ENCODE results near the gene PTK6. TPM values are rescaled to one million over a fixed set of nuclear protein-coding genes. Genes with fewer than 3 reads are reported as not detected.

The PTK6 gene
- total RNA-seq: not detected
- long read RNA-seq: 0 reads

- ATAC-seq (peak; percentile 27), DNase-seq (peak; percentile 70)
- intact Hi-C loops (cut with micrococcal nuclease): no loop called here
Measured at GRCh38 chr20:63536997-63537524, at the start of gene PTK6. Gene PTK6, minus strand, starts transcription at chr20:63537376. Its CDS starts 62 bp downstream, at chr20:63537314.

- DNase-seq: no peak
- intact Hi-C loops (cut with micrococcal nuclease): no loop called here
Measured at GRCh38 chr20:63586797-63587196, 49.6 kb upstream of the PTK6 start.

GRCh38 chr20:63585616-63586565 is 48.7 kb upstream of the PTK6 start:
- ATAC-seq: peak; percentile 55
- intact Hi-C loops (cut with micrococcal nuclease): no loop called here
- DNase-seq: no peak

More at GRCh38 chr20:63586797-63587196, 49.6 kb upstream of the PTK6 start:
- no peak for ATAC-seq

DNA sequence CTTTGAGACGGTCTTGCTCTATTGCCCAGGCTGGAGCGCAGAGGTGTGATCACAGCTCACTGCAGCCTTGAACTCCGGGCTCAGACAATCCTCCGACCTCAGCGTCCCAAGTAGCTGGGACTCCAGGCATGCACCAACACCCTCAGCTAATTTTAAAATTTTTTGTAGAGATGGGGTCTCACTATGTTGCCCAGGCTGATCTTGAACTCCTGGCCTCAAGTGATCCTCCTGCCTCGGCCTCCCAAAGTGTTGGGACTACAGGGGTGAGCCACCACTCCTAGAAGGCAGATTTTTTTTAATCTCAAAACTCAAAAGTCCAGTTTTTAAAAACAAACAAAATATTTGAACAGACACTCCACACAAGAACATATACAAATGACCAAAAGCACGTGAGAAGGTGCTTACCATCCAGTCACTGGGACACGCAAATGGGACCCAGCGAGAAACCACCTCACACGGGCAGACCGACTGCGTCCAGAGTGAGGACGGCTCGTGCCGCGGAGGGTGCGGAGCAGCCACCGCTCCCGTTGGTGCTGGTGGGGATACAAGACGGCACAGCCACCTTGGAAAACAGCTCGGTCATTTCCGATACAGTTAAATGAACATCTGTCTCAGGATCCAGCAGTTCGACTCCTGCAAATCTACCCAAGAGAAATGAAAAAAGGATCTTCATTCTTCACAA is 45.3 kb upstream of the PTK6 start:
- intact Hi-C loops (cut with micrococcal nuclease): no loop called here
- DNase-seq: no peak
- no peak for ATAC-seq

DNA sequence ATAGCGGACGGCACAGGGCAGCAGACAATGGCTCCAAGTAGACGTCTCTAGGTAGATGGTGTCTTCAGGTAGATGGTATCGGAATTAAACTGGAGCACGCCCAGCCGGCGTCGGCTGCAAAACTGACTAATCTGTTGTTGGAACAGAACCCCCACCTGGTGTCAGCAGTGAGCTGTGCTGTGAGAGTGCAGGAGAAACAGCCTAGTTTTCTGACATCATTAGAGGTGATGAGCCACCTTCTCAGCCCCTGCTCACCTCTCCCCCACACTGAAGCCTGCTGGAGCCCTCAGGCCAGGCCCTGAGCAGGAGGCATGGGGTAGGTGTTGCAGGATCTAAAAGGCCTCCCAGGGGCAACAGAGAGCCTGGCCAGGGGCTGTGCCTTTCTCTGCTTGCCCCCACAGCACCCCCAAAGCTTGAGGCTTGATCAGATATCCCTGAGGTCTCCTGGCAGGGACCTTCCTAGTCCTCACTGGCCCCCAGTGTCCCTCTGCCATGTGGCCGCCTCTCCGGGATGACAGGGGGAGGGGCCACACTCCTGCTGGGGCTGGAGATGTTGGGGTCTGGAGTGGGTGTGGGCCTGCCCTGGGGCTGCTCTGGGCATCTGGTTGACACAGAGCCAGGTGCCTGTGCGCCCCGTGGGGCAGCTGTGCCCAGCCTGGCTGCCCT is 43.8 kb upstream of the PTK6 start:
- ATAC-seq (no peak), DNase-seq (no peak)
- intact Hi-C loops (cut with micrococcal nuclease): no loop called here

- intact Hi-C loops (cut with micrococcal nuclease): no loop called here
- DNase-seq (no peak), ATAC-seq (no peak)
Measured at GRCh38 chr20:63579017-63579694, 42.0 kb upstream of the PTK6 start.

DNA sequence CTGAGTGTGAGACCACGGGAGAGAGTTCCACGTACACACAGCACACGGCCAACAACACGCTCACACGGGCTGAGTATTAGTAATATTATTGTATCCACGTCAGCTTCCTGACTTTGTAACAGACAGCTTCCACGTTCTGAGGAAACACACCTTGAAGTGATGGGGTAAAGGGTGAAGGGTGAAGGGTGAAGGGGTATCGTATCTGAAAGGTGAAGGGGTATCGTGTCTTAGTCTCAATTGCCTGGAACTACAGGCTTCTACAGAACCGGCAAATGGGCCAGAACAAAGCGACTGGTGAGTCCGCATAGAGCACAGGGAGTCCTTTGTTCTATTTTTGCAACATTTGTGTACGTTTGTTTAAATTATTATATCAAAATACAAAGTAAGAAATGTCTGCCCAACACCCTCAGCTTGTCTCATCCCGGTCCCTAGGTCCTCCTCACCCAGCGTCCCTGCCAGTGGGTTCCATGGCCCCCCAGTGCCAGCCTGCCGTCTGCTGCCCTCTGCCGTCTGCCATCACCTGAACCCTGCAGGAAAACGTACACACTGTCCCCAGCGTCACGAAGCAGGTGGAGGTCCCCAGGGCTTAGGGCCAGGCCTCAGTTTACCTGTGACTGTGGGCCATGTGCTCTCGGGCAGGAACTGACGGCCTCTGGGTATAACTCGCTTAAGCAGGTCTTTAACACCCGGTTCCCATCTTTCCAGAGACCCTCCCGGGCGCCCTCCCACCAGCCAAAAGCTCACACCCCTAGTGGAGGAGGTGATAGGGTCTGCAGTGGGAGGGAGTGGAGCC is 41.2 kb upstream of the PTK6 start:
- ATAC-seq (no peak), DNase-seq (no peak)
- intact Hi-C loops (cut with micrococcal nuclease): no loop called here

- intact Hi-C loops (cut with micrococcal nuclease): no loop called here
- ATAC-seq (peak; percentile 66), DNase-seq (peak; percentile 90)
Measured at GRCh38 chr20:63577317-63577894, 40.2 kb upstream of the PTK6 start.

DNA sequence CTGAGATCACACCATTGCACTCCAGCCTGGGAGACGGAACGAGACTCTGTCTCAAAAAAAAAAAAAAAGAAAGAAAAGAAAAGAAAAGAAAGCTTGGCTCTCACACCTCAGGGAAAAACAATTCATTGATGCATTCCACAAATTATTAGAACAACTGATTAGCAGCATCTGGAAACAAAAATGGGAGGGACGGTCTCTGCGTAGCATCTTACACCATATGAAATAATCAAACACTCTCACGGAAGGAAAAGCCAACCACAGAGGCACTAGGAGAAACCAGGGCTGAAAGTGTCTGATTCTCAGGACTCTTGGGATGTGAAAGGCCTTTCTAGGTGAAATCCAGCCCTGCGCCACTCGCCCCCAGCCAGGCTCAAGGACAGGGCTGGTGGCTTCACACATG is 39.1 kb upstream of the PTK6 start:
- ATAC-seq (no peak), DNase-seq (no peak)
- intact Hi-C loops (cut with micrococcal nuclease): no loop called here

- ATAC-seq (no peak), DNase-seq (no peak)
- intact Hi-C loops (cut with micrococcal nuclease): no loop called here
Measured at GRCh38 chr20:63574829-63575743, 37.9 kb upstream of the PTK6 start.

DNA sequence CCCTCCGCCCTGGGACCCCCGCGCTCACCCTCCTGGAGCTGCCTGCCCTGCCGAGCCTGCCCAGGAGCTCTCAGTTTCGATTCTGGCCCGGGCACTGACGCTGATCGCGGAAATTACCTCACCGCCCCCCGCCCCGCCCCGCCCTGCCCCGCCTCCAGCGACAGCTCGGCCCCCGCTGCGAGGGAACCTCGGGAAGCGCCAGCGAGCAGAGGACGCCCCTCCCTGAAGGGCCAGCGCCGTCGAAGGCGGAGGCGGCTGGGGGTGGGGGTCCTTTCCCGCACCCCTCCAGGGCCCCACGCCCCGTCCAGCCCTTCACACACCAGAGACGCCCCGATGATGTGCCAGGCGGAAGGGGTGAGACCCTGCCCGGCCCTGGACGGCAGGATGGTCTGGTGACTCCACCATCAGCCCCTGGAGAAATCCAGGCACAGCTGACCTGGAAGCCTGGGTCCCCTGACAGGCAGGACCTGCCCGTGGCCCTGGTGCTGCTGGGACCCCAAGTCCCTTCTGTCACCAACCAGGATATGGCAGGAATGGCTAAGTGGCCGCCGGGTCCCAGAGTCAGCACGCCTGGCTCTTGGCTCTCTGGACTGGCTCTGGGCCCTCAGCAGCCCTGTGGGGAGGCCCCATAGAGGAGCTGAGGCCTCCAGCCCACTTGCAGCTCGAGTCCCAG is 37.1 kb upstream of the PTK6 start, which contains the start of gene HELZ2:
Gene HELZ2, minus strand, starts transcription at position 84 of the 673 bp plus-strand sequence. CDS start 1,854 bp downstream, outside the sequence.
- intact Hi-C loops (cut with micrococcal nuclease): no loop called here
- peak; percentile 86 for DNase-seq
- ATAC-seq: peak; percentile 81

GRCh38 chr20:63573647-63574131 is 36.5 kb upstream of the PTK6 start:
- DNase-seq (no peak), ATAC-seq (peak; percentile 22)
- intact Hi-C loops (cut with micrococcal nuclease): no loop called here

- intact Hi-C loops (cut with micrococcal nuclease): no loop called here
- DNase-seq: no peak
- no peak for ATAC-seq
Measured at GRCh38 chr20:63572788-63573646, 35.8 kb upstream of the PTK6 start.

DNA sequence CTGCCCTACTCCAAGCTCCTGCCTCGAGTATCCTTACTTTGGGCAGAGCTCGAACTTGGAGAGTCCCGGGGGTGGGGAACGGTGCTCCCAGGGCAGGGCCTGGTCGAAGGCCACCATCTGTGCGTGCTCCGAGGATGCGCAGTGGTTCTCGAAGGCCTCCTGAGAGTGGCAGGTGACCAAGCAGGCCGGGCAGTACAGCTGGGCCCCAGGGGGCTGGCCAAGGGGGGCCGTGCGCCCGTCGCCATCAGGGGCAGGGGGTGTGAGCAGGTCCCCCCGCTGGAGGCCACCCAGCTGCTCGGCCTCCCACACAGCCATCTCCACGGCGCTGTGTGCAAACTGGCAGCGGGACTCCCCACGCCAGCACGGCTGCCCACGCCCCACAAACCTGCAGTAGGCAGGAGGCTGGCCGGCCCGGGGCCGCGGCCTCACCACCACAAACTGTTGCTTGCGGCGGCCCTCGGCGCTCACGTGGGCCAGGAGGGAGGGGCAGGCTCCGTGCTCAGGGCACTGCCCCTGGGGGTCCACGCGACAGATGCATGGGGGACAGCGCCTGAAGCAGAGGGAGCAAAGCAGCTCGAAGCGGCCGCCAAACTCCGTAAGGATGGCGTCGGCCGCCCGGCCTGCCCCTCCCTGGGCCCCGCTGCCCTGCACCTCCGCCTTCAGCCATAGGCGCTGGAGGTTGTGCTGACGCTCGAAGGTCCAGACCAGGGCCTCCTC is 35.1 kb upstream of the PTK6 start:
- DNase-seq (no peak), ATAC-seq (no peak)
- intact Hi-C loops (cut with micrococcal nuclease): no loop called here

All from left ventricle myocardium superior (tissue), 1 donor.